ENCODE results near the gene GPC6. TPM values are rescaled to one million over a fixed set of nuclear protein-coding genes. Genes with fewer than 3 reads are reported as not detected.

GPC6 gene
- total and polyA plus RNA-seq, 9 of the 15 experiments (the other 6 are each of a cell fraction or from before 2014, with no cell fraction given) = under 0.01 to 0.20 (median 0.01) TPM; not detected in 4

- intact Hi-C loops (cut with micrococcal nuclease) = no loop called here
Measured at GRCh38 chr13:93413972-93414717, 187.5 kb downstream of the GPC6 start.

More at GRCh38 chr13:93413972-93414717, 187.5 kb downstream of the GPC6 start:
- no peak overlapping the region for H3K4me3 ChIP-seq
- H3K9me3 ChIP-seq (replicated peaks; ENCODE audit: control insufficient read depth, insufficient read depth, low read depth, low read length) = no peaks in the 10 kb centered on the region; the same call in 1 of the 2 replicates
- 0% methylated on average over 7 of the region's 8 CpGs for WGBS (ENCODE audit: insufficient coverage, low coverage, missing lambda C conversion rate)
- H4K20me1 ChIP-seq (replicated peaks; ENCODE audit: control insufficient read depth, insufficient read depth, low read length) = no peaks in the 10 kb centered on the region
- H3K4me2 ChIP-seq (ENCODE audit: insufficient read depth, low read length) = no peak overlapping the region
- no peak for FAIRE-seq
- no peak for ATAC-seq
- no peaks in the 10 kb centered on the region for H3K4me1 ChIP-seq (replicated peaks in 1 of 2; ENCODE audit: control insufficient read depth in 2 of 2, insufficient read depth in 2 of 2, low read length in 2 of 2)
- POLR2A ChIA-PET = no interaction called here
- TF ChIP-seq POLR2A (conservative IDR thresholded peaks at IDR 0.05) (no peak), HSF4 (CRISPR knock-in tag; IDR thresholded peaks at IDR 0.05; ENCODE audit: borderline replicate concordance) (no peak), GABPA (tag; conservative IDR thresholded peaks at IDR 0.05; ENCODE audit: low read depth) (no peak), MBD1 (CRISPR knock-in tag; IDR thresholded peaks at IDR 0.05) (no peak), MTA1 (IDR thresholded peaks at IDR 0.05; ENCODE audit: borderline replicate concordance) (no peak), TRIM28 (IDR thresholded peaks at IDR 0.05) (no peak), ZNF23 (CRISPR knock-in tag; IDR thresholded peaks at IDR 0.05) (no peak), KDM2B (CRISPR knock-in tag; IDR thresholded peaks at IDR 0.05) (no peak), TCF3 (CRISPR knock-in tag; IDR thresholded peaks at IDR 0.05) (no peak), HINFP (tag; conservative IDR thresholded peaks at IDR 0.05; ENCODE audit: low read depth) (no peak), TEAD4 (IDR thresholded peaks at IDR 0.05; ENCODE audit: low read length) (no peak), TEAD4 (CRISPR knock-in tag; IDR thresholded peaks at IDR 0.05; ENCODE audit: borderline replicate concordance) (no peak), THRAP3 (IDR thresholded peaks at IDR 0.05; ENCODE audit: borderline replicate concordance) (no peak), POLR2AphosphoS5 (IDR thresholded peaks at IDR 0.05; ENCODE audit: control insufficient read depth, insufficient read depth, low read depth, low read length) (no peak)
- no peak overlapping the region for H2AFZ ChIP-seq (ENCODE audit: low read depth, low read length)
- in situ Hi-C loops (cut with MboI) = loop anchor here (25.0 kb wide), 1 partner anchor 677 kb away; no protein-coding TSS in a partner anchor
- H3K9me1 ChIP-seq (ENCODE audit: control insufficient read depth, insufficient read depth, low read length) = no peaks in the 10 kb centered on the region
- no peak overlapping the region for H3K27ac ChIP-seq (ENCODE audit: extremely low read depth, low read depth, low read length)
- H3K36me3 ChIP-seq (ENCODE audit: control insufficient read depth, insufficient read depth, low read length) = no peaks in the 10 kb centered on the region
- no peak overlapping the region for H3K9ac ChIP-seq (ENCODE audit: insufficient read depth in 1 of 2, low read depth in 2 of 2, low read length in 2 of 2)
- CTCF ChIA-PET (ENCODE audit: low intra/inter-chr PET ratio) = no interaction called here
- no TSS peak for BruUV-seq (replicated peaks)
- no peak for DNase-seq (ENCODE audit: extremely low read depth in 1 of 4, low spot score in 3 of 4)
- H3K27me3 ChIP-seq (ENCODE audit: control insufficient read depth in 2 of 2, insufficient read depth in 2 of 2, low read length in 2 of 2) = no peaks in the 10 kb centered on the region
- H3K79me2 ChIP-seq (ENCODE audit: control insufficient read depth, insufficient read depth, low read length) = no peaks in the 10 kb centered on the region
